OCI-M2 (cell line): Measurements from ENCODE around the gene RSAD1.

Experiments
- DNase-seq: peaks from one replicate; lab custom pipeline; 2025; ENCODE audit not compliant: unreplicated experiment; lab: John Stamatoyannopoulos, UW

The RSAD1 gene

DNA sequence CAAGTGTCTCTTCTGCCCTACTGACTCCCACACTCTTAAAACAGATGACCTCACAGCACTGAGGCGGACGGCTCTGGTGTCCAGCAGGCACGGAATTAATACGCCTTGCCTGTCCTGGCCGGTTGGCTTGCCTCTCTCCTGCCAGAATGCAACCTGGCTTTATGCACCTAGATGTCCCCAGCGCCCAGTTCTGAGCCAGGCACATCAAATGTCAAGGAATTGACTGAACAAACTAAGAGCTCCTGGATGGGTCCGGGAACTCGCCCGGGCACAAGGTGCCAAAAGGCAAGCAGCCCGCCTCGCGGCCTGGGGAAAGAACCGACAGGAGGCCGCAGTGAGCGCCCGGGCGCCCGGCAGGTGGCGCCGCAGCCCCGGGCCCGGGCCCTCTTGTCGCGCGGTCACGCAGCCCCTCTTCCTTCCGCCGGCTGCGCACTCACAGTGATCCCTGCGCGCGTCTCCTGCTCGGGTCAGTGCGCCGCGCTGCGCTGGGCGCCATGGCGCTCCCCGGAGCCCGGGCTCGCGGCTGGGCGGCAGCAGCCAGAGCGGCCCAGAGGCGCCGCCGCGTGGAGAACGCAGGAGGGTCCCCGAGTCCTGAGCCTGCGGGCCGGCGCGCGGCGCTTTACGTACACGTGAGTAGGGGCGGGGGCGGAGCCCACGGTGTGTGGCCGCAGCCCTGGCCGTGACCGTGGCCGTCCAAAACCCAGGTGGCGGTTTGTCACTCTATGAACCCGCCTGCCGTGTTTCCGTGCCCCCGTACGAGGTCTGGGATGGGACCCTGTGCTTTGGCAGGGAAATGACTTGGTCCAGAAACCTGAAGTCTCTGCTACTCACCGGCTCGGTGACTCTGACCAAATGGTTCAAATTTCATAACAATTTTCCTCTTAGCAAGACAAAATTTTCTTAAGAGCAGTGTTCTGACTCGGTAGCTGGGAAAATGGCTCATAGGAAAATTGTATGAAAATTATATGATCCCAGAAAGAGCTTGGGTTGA, at the start of gene RSAD1:
Gene RSAD1, plus strand, starts transcription at position 470 of the 991 bp plus-strand sequence. Its CDS starts 25 bp downstream, at position 495.
- DNase-seq: peak; percentile 33

DNA sequence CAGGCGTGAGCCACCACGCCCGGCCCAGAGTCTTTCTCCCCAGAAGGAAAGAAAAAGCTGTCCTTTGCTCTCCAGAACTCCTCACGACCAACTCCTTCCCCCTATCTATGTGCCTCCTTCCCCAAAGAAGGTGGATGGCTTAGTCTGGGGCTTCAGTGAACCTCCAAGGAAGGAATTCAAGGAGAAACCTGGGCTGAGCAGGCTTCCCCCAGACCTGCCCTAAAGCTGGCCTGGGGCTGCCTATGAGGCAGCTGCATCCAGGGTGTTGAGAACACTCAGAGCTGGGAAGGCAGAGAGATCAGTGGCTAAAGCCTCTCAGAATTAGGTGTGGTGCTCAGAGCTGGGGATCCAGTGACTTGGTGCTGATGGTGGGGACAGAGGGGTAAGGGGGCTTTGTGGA, 48.9 kb upstream of the RSAD1 start:
- no peak for DNase-seq

- DNase-seq: no peak
Observed at GRCh38 chr17:50430821-50431618, 47.6 kb upstream of the RSAD1 start.

- DNase-seq: no peak
Observed at GRCh38 chr17:50432125-50432762, 46.4 kb upstream of the RSAD1 start.

- DNase-seq: no peak
Observed at GRCh38 chr17:50437409-50437808, 41.3 kb upstream of the RSAD1 start.

DNA sequence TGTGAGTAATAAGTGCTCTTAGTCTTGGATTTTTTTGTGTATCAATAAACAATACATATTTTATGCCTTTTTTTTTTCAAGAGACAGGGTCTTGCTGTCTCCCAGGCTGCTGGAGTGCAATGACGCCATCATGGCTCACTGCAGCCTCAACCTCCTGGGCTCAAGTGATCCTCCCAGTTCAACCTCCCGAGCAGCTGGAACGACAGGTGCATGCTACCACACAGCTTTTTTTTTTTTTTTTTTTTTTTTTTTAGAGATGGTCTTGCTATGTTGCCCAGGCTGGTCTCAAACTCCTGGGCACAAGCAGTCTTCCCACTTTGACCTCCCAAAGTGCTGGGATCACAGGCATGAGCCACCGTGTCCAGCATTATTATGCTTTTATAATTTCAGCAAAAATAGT, 39.7 kb upstream of the RSAD1 start:
- DNase-seq: no peak

DNA sequence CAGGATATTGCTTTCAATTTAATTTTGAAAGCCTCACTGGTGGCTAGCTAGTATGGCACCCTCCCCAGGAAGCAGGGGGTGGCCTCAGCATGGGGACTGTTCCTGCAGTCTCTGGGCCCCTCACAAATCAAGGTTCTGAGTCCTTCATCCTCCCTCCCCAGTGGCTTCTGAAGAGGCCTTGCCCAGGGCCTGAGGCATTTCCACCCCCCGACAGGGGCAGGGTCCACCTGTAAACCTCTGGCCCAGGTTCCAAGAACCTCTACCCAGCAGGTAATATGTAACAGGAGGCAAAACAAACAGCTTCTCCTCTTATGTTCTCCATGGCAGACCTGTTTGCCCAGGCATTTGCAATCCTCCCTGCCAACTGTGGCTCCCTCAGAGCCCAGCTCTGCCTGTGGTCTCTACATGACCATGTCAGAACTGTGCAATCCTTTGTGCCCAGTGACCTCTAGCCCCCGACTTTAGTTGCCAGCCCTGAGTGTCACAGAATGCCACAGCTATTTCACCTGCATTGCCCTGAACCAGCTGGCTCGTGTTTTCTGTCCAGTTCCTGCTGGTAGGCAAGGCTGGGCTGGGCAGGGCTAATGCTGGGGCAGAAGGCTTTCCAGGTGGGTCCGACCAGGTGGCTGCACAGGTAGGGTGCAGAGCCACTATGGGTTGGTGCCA, 38.4 kb upstream of the RSAD1 start:
- no peak for DNase-seq

DNA sequence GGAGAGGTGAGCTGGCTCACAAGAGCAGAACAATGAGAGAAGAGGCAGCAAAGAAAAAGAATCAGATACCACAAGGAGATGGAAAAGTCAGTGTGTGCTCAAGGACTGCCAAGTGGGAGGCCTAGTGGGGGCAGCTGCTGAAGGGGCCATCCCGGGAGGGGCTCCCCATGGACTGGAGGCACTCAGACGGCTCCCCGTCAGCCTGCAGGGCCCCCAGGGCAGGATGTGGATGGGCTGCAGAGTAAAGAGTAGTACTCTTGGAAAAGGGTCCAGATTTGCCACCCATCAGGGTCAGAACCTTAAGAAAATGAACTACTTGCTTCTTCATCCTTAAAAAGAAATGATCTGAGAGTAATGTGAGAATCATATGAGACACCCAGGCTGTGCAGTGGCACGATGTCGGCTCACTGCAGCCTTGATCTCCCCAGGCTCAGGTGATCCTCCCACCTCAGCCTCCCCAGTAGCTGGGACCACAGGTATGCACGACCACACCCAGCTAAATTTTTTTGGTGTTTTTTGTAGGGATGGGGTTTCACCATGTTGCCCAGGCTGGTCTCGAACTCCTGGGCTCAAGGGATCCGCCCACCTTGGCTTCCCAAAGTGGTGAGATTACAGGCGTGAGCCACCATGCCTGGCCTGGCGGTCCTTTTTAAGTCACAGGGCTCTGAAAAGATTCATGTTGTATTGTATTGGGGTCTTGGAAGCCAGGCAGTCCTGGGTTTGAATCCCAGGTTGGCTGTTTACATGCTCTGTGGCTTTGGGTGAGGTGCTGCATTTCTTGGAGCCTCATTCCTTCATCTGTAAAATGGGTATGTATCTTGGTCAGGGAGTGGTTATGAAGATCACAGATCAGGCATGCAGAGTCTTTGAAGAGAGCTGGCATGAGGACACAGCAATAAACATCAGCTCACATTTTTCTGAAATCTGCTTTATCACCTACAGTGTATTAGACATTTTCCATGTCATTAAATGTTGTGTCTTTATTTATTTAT, 37.5 kb upstream of the RSAD1 start:
- DNase-seq: no peak

DNA sequence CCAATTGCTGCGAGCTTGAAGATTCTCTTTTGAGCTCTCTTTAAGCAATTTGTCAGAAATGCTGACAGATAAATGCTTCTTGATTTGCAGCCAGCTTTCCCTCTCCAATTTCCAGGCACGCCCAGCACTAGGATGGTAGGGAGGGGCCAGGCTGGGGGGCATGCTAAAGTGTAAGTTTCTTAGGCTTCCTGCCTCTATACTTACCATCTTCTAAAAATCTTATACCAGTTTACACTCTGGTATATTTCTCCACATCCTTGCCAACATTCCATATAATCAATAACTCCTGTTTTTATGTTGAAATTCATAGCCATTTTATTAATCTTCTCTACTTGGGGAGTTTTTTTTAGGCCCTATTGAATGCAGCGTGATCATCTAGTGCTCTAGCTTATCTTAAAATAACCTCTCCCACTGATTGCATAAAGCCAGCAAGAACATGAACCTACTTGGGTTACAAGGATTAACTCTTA, 35.1 kb upstream of the RSAD1 start:
- DNase-seq: no peak

DNA sequence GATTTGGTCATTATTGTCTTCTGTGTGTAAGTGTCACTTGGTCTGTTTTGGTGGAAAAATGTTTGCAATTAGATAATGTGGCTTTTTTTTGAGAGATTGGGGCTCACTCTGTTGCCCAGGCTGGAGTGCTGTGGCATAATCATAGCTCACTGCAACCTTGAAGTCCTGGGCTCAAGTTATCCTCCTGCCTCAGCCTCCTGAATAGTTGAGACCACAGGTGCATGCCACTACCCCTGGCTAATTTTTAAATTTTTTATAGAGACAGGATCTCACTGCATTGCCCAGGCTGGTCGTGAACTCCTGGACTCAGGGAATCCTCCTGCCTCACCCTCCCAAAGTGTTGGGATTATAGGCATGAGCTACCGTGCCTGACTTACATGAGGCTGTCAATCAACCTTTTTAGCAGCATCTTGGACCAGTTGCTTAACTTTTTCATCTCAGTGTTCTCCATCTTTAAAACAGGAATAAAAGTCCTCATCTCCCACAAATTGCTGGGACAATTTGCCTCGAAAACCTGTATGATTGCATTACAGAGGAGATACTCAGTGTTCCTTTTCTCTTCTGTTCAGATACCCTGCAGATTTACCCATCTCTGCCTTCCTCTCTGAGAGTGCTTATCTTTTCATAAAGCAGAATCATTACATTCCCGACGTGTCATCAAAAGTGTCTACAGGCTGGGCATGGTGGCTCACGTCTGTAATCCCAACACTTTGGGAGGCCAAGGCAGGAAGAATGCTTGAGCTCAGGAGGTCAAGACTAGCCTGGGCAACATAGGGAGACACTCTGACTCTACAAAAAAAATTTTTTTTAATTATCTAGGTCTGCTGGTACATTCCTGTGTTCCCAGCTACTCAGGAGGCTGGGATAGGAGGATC, 33.6 kb upstream of the RSAD1 start:
- no peak for DNase-seq

DNA sequence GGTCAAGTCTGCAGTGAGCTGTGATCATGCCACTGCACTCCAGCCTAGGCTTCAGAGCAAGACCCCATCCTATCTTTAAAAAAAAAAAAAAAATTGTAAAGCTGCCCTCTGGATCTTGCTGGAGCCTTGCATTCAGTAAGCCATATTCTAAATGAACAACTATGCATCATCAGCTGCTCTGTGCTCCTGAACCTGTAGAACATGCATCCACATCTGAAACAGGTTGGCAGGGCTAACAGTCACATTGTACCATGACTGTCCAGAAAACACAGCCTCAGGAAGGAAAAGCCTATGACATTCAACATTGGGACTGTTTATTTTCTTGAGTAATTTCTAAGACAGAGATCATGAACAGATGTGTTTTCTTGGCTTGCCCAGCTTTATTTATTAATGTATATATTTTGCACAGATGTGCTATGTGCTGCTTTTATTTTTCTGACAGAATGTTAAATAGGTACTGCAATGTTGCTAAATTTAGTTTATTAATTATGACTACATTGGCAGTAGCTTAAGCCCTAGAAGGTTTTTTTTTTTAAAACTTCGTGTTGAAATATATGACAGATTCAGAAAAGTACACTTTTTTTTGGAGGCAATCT, 32.8 kb upstream of the RSAD1 start:
- DNase-seq: no peak

GRCh38 chr17:50447870-50448595, 30.6 kb upstream of the RSAD1 start:
- DNase-seq: no peak

DNA sequence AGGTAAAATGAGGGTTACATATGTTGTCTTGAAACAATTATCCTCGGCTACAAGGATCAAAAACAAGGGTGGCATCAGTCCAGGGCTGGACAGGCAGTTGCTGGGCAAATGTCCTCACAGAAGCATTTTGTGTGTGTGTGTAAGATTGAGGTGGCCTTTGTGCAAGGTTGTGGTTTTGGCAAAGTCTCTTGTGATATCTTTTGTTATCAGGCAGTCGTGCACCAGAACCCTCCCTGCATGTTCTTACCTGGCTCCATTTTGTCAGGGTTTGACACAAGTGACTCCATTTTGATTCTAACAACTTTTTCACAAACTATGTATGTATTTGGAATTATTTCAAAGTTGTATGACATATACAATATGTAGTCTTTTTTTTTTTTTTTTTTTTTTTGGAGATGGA, 30.0 kb upstream of the RSAD1 start:
- no peak for DNase-seq

- no peak for DNase-seq
Observed at GRCh38 chr17:50451943-50452629, 26.6 kb upstream of the RSAD1 start.

DNA sequence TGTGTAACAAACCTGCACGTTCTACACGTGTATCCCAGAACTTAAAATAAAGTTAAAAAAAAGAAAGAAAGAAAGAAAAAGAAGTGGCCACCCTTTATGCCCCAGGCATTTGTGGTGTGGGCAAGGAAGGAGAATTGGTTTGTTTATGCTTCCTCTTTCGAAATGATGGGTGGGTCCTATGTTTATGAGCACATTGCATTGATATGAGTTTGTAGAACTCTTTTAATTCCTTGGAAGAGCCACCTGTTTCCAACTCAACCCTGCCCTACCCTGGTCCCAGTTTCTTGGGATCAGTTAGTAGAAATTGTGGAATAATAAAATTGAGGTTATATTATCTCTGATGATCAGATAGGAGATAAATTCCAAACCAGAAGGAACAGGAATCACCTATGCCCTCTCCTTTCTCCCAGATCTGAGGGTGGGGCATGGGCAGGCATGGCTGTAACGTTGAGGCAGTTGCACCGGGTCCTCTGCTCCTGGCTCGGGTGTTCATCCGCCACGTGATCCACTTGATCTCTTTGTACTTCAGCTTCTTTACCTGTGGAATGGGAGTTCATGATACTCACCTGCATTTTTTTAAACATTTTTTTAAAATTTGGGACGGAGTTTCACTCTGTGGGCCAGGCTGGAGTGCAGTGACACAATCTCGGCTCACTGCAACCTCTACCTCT, 25.9 kb upstream of the RSAD1 start:
- DNase-seq: no peak

DNA sequence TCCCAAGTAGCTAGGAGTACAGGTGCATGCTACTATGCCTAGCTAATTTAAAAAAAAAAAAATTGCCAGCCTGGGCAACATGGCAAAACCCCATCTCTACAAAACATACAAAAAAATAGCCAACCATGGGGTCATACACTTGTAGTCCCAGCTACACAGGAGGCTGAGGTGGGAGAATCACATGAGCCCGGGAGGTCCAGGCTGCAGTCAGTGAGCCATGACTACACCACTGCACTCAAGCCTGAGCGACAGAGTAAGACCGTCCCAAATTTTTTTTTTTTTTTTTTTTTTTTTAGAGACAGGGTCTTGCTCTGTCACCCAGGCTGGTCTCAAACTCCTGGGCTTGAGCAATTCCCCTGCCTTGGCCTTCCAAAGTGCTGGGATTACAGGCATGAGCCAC, 24.8 kb upstream of the RSAD1 start:
- DNase-seq: no peak
